H1 (cell line): ENCODE data around the gene GAS7. TPM values are rescaled to one million over a fixed set of nuclear protein-coding genes. Genes with fewer than 3 reads are reported as not detected.

ENCODE experiments used
- SP1 ChIP-seq: IDR thresholded peaks from 2 replicates; pipeline ENCODE4 v1.6.1; 2011; ENCODE audit warnings: low read depth, low read length
- ZNF274 ChIP-seq: IDR thresholded peaks from 2 replicates; pipeline ENCODE4 v1.7.0; 2012; ENCODE audit warnings: low read length, borderline replicate concordance; ENCODE audit errors: extremely low read depth
- polyA plus RNA-seq, 7 experiments: library from polyadenylated mRNA; depleted of rRNA in 3 of 7; stranded (reverse) in 5 of 7; unstranded in 2 of 7; fragments of >200 nt in 5 of 7; fragments of 200-250 nt in 2 of 7; gene quantifications; 1 replicate in 5 of 7; 2 replicates in 1 of 7; 4 replicates in 1 of 7; pipeline versions ENCODE4 v1.2.1 to v1.2.3, GENCODE V29; 2011 to 2013; ENCODE audit warnings: missing spikeins in 2 of 7, mixed read lengths in 2 of 7
- total RNA-seq: library from RNA; stranded (reverse); fragmentation: NEBNext Ultra II Directional; extraction: Animal tissue kit (Norgen Biotek cat#: 25700); gene quantifications from 2 replicates; pipeline ENCODE4 v1.2.1, GENCODE V29; 2021

Gene GAS7
- total and polyA plus RNA-seq, 2 of the 8 experiments (the other 6 are each of a cell fraction or from before 2014, with no cell fraction given): 5.0 to 14.5 TPM

GRCh38 chr17:9918804-9919352, 279.5 kb downstream of the GAS7 start (continued):
- no peak for TF ChIP-seq SP1
- no peak for TF ChIP-seq ZNF274
- TF ChIP-seq, all 59 proteins: peak for 0
